Measurements from ENCODE around the gene ZFP36. TPM values are rescaled to one million over a fixed set of nuclear protein-coding genes. Genes with fewer than 3 reads are reported as not detected.
A peak's percentile ranks its signal among the peaks of the same experiment; 100 is the strongest.

The ZFP36 gene
- total and polyA plus RNA-seq, 7 experiments from 2014 or later, result 72.1 to 1,250 (median 177) TPM

DNA sequence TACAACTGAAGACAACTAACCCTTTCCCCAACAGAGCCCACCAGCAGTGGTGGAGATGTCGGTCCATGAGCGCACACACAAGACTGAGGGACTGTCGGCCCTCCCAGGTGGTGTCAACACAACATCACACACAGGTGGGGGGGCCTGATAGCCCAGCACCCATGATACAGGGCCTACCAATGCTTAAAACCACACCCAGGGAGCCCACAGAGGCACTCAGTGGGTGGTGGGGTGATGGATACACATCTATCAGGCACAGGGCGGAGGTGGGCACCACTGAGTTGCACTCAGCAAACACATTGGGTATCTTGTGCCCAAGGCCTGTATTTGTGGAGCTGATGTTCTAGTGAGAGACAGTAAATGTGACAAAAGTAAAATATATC is 7.0 kb upstream of the ZFP36 start:
- H3K27ac Mint-ChIP-seq, result peak overlapping the region; percentile 39 to 99 (median 95)
- no peak for DNase-seq
- no peak for ATAC-seq
- H3K27me3 Mint-ChIP-seq, result peaks cover 0 to 3% (median 0%) of the 10 kb centered on the region in 5 donors
- H3K4me3 Mint-ChIP-seq, result peak overlapping the region; percentile 6 to 65 (median 32)
- POLR2A ChIA-PET, result interaction anchor here (4.8 to 10.1 kb wide), 5 partner anchors 8 to 35 kb away, joined by 20 to 250 read pairs (median 92); partner anchors contain the start of genes MED29, PAF1, PLEKHG2 and RPS16
- peaks cover 5 to 20% (median 13%) of the 10 kb centered on the region in 3 experiments for H3K36me3 ChIP-seq (ENCODE audit: control insufficient read depth in 2 of 3, insufficient read depth in 3 of 3, low read length in 3 of 3)
- peaks cover 0 to 15% (median 8%) of the 10 kb centered on the region in 5 donors for H3K36me3 Mint-ChIP-seq
- peaks cover 44 to 52% of the 10 kb centered on the region in 2 donors for H3K4me1 ChIP-seq (ENCODE audit: control insufficient read depth in 2 of 2, insufficient read depth in 2 of 2, low read length in 2 of 2)
- no peak overlapping the region for H3K4me3 ChIP-seq (ENCODE audit: low read length)
- intact Hi-C loops (cut with micrococcal nuclease), result no loop called here
- no peaks in the 10 kb centered on the region for H3K9me3 ChIP-seq (ENCODE audit: control insufficient read depth in 2 of 3, low read length in 3 of 3)
- H3K9me3 Mint-ChIP-seq, result no peaks in the 10 kb centered on the region
- H3K4me1 Mint-ChIP-seq, result peaks cover 27 to 70% (median 55%) of the 10 kb centered on the region in 7 donors
- no peaks in the 10 kb centered on the region for H3K27me3 ChIP-seq (ENCODE audit: control insufficient read depth in 2 of 2, insufficient read depth in 2 of 2, low read length in 2 of 2)
- CTCF ChIA-PET, result interaction anchor here (0.6 to 7.4 kb wide), 4 partner anchors 8 to 329 kb away, joined by 3 to 121 read pairs (median 28); partner anchors contain the start of genes PLEKHG2 and ZFP36
- peak overlapping the region; percentile 100 for H3K27ac ChIP-seq (ENCODE audit: low read depth, low read length)

DNA sequence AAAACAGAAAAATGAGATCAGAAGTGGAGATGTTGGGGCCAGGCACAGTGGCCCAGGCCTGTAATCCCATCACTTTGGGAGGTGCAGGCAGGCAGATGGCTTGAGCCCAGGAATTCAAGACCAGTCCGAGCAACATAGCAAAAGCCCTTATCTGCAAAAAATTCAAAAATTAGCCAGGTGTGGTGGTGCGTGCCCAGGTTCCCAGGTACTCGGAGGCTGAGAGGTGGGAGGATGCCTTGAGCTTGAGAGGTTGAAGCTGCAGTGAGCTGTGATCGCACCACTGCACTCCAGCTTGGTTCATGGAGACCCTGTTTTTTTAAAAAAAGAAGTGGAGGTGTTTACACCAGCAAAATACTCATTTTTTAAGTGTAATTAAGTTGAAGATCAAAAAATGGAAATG is 6.6 kb upstream of the ZFP36 start:
- Mint-ChIP-seq H3K4me1 (peaks cover 28 to 73% (median 57%) of the 10 kb centered on the region in 7 donors), H3K36me3 (peaks cover 0 to 15% (median 7%) of the 10 kb centered on the region in 5 donors), H3K27ac (peak overlapping the region; percentile 39 to 99 (median 95)), H3K4me3 (peak overlapping the region in 7 of 10 donors; percentile 2 to 65 (median 26)), H3K27me3 (peaks cover 0 to 3% (median 0%) of the 10 kb centered on the region in 5 donors), H3K9me3 (no peaks in the 10 kb centered on the region)
- ChIA-PET POLR2A (interaction anchor here (0.6 to 10.1 kb wide), 6 partner anchors 8 to 151 kb away, joined by 3 to 250 read pairs (median 71); partner anchors contain the start of genes MED29, PAF1, PLEKHG2 and RPS16), CTCF (interaction anchor here (0.6 to 7.4 kb wide), 4 partner anchors 9 to 329 kb away, joined by 3 to 121 read pairs (median 6); partner anchors contain the start of genes MED29, PAF1 and PLEKHG2)
- intact Hi-C loops (cut with micrococcal nuclease), result no loop called here
- Histone ChIP-seq H3K27ac (ENCODE audit: low read depth, low read length) (peak overlapping the region; percentile 100), H3K4me1 (ENCODE audit: control insufficient read depth in 2 of 2, insufficient read depth in 2 of 2, low read length in 2 of 2) (peaks cover 45 to 56% of the 10 kb centered on the region in 2 donors), H3K36me3 (ENCODE audit: control insufficient read depth in 2 of 3, insufficient read depth in 3 of 3, low read length in 3 of 3) (peaks cover 2 to 16% (median 11%) of the 10 kb centered on the region in 3 experiments), H3K4me3 (ENCODE audit: low read length) (no peak overlapping the region), H3K9me3 (ENCODE audit: control insufficient read depth in 2 of 3, low read length in 3 of 3) (no peaks in the 10 kb centered on the region), H3K27me3 (ENCODE audit: control insufficient read depth in 2 of 2, insufficient read depth in 2 of 2, low read length in 2 of 2) (no peaks in the 10 kb centered on the region)
- ATAC-seq, result no peak
- no peak for DNase-seq

DNA sequence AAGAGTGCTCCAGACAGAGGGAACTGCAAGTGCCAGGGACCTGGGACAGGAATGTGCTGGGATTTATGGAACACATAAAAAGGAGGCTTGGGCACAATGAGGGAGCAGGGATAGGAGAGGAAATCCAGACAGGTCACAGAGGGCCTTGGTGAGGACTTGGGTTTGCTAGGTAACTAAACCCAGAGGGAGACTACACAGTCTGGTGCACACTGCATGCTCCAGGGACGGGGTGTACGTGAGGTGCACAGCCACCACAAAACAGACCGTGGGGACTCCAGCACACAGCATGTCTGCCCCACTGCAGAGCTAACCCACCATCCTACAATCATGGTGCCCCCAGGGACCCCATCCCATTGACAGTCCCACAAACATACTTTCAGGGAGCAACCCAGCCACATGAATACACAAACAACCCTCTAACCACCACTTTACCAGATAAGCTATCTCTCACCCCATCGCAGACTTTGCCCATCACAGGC is 5.5 kb upstream of the ZFP36 start:
- Histone ChIP-seq H3K4me3 (ENCODE audit: low read length) (peak overlapping the region; percentile 13), H3K27me3 (ENCODE audit: control insufficient read depth in 2 of 2, insufficient read depth in 2 of 2, low read length in 2 of 2) (no peaks in the 10 kb centered on the region), H3K36me3 (ENCODE audit: control insufficient read depth in 2 of 3, insufficient read depth in 3 of 3, low read length in 3 of 3) (peaks cover 0 to 8% (median 7%) of the 10 kb centered on the region in 3 experiments), H3K27ac (ENCODE audit: low read depth, low read length) (peak overlapping the region; percentile 100), H3K9me3 (ENCODE audit: control insufficient read depth in 2 of 3, low read length in 3 of 3) (no peaks in the 10 kb centered on the region), H3K4me1 (ENCODE audit: control insufficient read depth in 2 of 2, insufficient read depth in 2 of 2, low read length in 2 of 2) (peaks cover 52 to 64% of the 10 kb centered on the region in 2 donors)
- POLR2A ChIA-PET, result interaction anchor here (0.6 to 10.1 kb wide), 12 partner anchors 7 to 279 kb away, joined by 3 to 250 read pairs (median 10); partner anchors contain the start of genes GMFG, MED29, PAF1 and PLEKHG2
- Mint-ChIP-seq H3K4me1 (peaks cover 36 to 76% (median 63%) of the 10 kb centered on the region in 7 donors), H3K9me3 (peaks cover 0 to under 1% (median 0%) of the 10 kb centered on the region in 11 donors), H3K27ac (peak overlapping the region; percentile 87 to 99 (median 97)), H3K27me3 (peaks cover 0 to 3% (median 0%) of the 10 kb centered on the region in 5 donors), H3K36me3 (peaks cover 0 to 10% (median 3%) of the 10 kb centered on the region in 5 donors), H3K4me3 (peak overlapping the region; percentile 63 to 99 (median 84))
- ATAC-seq, result no peak
- CTCF ChIA-PET, result interaction anchor here (0.7 to 7.4 kb wide), 6 partner anchors 8 to 164 kb away, joined by 3 to 121 read pairs (median 4); partner anchors contain the start of genes MED29, PAF1 and PLEKHG2
- intact Hi-C loops (cut with micrococcal nuclease), result no loop called here
- no peak for DNase-seq

DNA sequence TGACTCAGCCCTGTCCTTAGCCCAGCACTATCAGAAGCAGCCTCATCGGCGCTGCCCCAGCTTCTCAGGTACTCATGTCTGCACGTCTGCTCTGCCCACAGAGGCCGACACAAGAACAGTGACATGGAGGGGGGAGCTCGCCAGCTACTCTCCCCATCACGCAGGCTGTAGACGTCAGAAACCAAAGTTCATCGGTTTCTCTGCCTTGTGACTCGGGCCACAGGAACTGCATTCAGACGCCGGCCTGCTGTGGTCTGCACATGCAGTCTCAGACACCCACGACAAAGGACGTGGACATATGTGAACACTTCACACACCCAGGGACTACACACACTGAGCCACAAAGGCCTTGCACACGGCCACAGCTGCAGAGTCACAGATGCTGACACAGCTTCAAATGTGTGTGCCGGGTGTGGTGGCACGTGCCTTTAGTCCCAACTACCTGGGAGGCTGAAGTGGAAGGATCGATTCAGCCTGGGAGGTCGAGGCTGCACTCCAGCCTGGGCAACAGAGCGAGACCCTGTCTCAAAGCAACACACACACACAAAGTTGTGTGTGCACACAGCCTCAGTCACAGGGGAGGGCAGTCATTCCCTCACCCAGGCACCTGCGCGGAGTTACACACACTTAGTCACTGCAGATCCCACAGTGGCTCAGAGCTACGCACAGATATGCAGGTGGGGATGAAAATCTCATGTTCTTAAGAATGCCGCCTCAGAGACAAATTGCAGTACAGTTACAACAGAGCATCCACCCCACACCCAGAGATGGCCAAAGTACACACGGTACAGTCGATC is 4.9 kb upstream of the ZFP36 start:
- peaks cover 0 to 4% (median 0%) of the 10 kb centered on the region in 11 donors for H3K9me3 Mint-ChIP-seq
- CTCF ChIA-PET, result interaction anchor here (0.7 to 7.4 kb wide), 5 partner anchors 9 to 165 kb away, joined by 3 to 121 read pairs (median 3); partner anchors contain the start of genes MED29, PAF1 and PLEKHG2
- peak overlapping the region; percentile 63 to 99 (median 84) for H3K4me3 Mint-ChIP-seq
- peak; percentile 53 to 91 (median 78) for DNase-seq
- H3K27ac Mint-ChIP-seq, result peak overlapping the region; percentile 87 to 99 (median 97)
- Histone ChIP-seq H3K36me3 (ENCODE audit: control insufficient read depth in 2 of 3, insufficient read depth in 3 of 3, low read length in 3 of 3) (peaks cover 0 to 8% (median 7%) of the 10 kb centered on the region in 3 experiments), H3K4me3 (ENCODE audit: low read length) (peak overlapping the region; percentile 88), H3K27ac (ENCODE audit: low read depth, low read length) (peak overlapping the region; percentile 100), H3K9me3 (ENCODE audit: control insufficient read depth in 2 of 3, low read length in 3 of 3) (no peaks in the 10 kb centered on the region), H3K4me1 (ENCODE audit: control insufficient read depth in 2 of 2, insufficient read depth in 2 of 2, low read length in 2 of 2) (peaks cover 52 to 65% of the 10 kb centered on the region in 2 donors), H3K27me3 (ENCODE audit: control insufficient read depth in 2 of 2, insufficient read depth in 2 of 2, low read length in 2 of 2) (no peaks in the 10 kb centered on the region)
- peaks cover 0 to 10% (median 3%) of the 10 kb centered on the region in 5 donors for H3K36me3 Mint-ChIP-seq
- intact Hi-C loops (cut with micrococcal nuclease), result loop anchor here (1.0 to 2.0 kb wide), 3 partner anchors 10 to 551 kb away; partner anchors contain the start of genes MED29 (in 2 of the 2), PAF1 (in 2 of the 2) and PLEKHG2 (in 1 of the 2)
- POLR2A ChIA-PET, result interaction anchor here (0.6 to 10.1 kb wide), 14 partner anchors 6 to 1289 kb away, joined by 3 to 250 read pairs (median 7); partner anchors contain the start of genes GMFG, MED29, PAF1 and PLEKHG2
- peaks cover 0 to 3% (median 0%) of the 10 kb centered on the region in 5 donors for H3K27me3 Mint-ChIP-seq
- ATAC-seq, result peak; percentile 58
- peaks cover 41 to 79% (median 66%) of the 10 kb centered on the region in 7 donors for H3K4me1 Mint-ChIP-seq

DNA sequence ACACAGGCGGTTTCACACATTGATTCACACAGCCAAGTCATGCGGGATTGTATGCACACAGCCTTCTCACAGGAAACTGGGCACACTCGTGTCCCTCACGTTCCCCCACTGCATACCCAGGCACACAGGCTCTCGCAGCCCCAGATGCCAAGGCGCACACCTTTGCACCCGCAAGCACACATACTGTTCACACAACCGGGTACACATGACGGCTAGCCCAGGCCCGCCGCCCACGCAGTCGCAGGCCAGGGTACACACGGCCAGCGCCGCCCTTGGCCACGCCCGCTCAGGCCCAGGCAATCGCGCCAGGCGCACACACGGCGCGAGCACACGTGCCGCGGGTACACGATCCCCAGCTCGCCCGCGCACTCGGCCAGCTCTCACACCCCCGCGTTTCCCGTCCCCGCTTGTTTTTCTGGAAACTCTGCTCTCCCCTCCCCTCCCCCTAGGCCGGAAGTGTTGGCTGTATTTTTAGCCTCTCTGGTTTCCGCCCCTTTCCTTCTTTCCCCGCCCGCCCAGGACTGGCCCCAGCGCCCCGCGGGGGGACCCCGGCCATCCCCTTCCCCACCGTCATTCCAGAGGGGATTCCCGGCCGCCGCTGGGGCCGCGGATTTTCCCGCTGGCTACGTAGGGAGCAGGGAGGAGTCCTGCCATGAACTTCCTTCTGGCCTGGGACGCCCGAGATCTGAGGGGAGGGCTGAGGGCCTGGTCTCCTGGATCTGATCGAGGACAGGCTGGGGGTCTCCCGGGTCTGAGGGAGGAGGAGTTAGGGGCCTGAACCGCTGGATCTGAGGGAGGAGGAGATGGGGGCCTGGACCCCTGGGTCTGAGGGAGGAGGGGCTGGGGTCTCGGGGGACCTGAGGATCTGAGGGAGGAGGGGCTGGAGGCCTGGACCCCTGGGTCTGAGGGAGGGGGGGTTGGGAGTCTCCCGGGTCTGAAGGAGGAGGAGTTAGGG is 4.0 kb upstream of the ZFP36 start:
- Histone ChIP-seq H3K9me3 (ENCODE audit: control insufficient read depth in 2 of 3, low read length in 3 of 3) (no peaks in the 10 kb centered on the region), H3K27ac (ENCODE audit: low read depth, low read length) (peak overlapping the region; percentile 100), H3K4me3 (ENCODE audit: low read length) (peak overlapping the region; percentile 88), H3K36me3 (ENCODE audit: control insufficient read depth in 2 of 3, insufficient read depth in 3 of 3, low read length in 3 of 3) (peaks cover under 1 to 10% (median under 1%) of the 10 kb centered on the region in 3 experiments), H3K27me3 (ENCODE audit: control insufficient read depth in 2 of 2, insufficient read depth in 2 of 2, low read length in 2 of 2) (no peaks in the 10 kb centered on the region), H3K4me1 (ENCODE audit: control insufficient read depth in 2 of 2, insufficient read depth in 2 of 2, low read length in 2 of 2) (peaks cover 44 to 65% of the 10 kb centered on the region in 2 donors)
- H3K36me3 Mint-ChIP-seq, result peaks cover 0 to 14% (median 4%) of the 10 kb centered on the region in 5 donors
- peak overlapping the region; percentile 87 to 99 (median 97) for H3K27ac Mint-ChIP-seq
- ATAC-seq (peak; percentile 4), DNase-seq (peak; percentile 57 to 89 (median 81))
- ChIA-PET POLR2A (interaction anchor here (0.7 to 10.1 kb wide), 12 partner anchors 9 to 1288 kb away, joined by 3 to 250 read pairs (median 8); partner anchors contain the start of genes GMFG, MED29, PAF1 and PLEKHG2), CTCF (interaction anchor here (2.5 to 7.4 kb wide), 2 partner anchors 9 to 12 kb away, joined by 6 to 121 read pairs; partner anchors contain the start of genes MED29, PAF1 and PLEKHG2)
- H3K4me1 Mint-ChIP-seq, result peaks cover 40 to 73% (median 66%) of the 10 kb centered on the region in 7 donors
- peaks cover 0 to 3% (median 0%) of the 10 kb centered on the region in 5 donors for H3K27me3 Mint-ChIP-seq
- intact Hi-C loops (cut with micrococcal nuclease), result loop anchor here (1.0 to 2.0 kb wide), 3 partner anchors 10 to 552 kb away; partner anchors contain the start of genes MED29 (in 2 of the 2), PAF1 (in 2 of the 2) and PLEKHG2 (in 1 of the 2)
- peak overlapping the region; percentile 63 to 99 (median 86) for H3K4me3 Mint-ChIP-seq
- peaks cover 0 to 10% (median 0%) of the 10 kb centered on the region in 11 donors for H3K9me3 Mint-ChIP-seq
